CD8-positive, alpha-beta memory T cell (primary cell): ENCODE measurements around the gene FIGLA. TPM values are rescaled to one million over a fixed set of nuclear protein-coding genes. Genes with fewer than 3 reads are reported as not detected.
A peak's percentile ranks its signal among the peaks of the same experiment; 100 is the strongest.

Experiments used
- CTCF ChIA-PET: fragments of 350-600 bp; sonication (Branson Sonifier 250); formaldehyde crosslinking; loops from one replicate; lab custom pipeline; 2021; ENCODE audit warnings: antibody characterized with exemption; lab: Charles Lee
- POLR2A ChIA-PET: fragments of 350-600 bp; sonication (Branson Sonifier 250); formaldehyde crosslinking; loops from one replicate; lab custom pipeline; 2021; ENCODE audit warnings: antibody characterized with exemption; lab: Charles Lee
- DNase-seq, 5 donors: peaks; one replicate each; pipeline versions ENCODE4 v3.0.0 to v3.0.0-alpha.2; 2020 to 2022; ENCODE audit warnings: mixed read lengths in 1 of 5
- H3K27ac ChIP-seq: one replicate; pipeline ENCODE4 v1.7.0; 2013; ENCODE audit warnings: low read depth, mild to moderate bottlenecking, low read length, moderate library complexity
- H3K27me3 ChIP-seq: 2 replicates; pipeline ENCODE4 v1.7.0; 2013; ENCODE audit warnings: low read length, mild to moderate bottlenecking; ENCODE audit not compliant: insufficient read depth, poor library complexity, severe bottlenecking
- H3K36me3 ChIP-seq: 2 replicates; pipeline ENCODE4 v1.7.0; 2013; ENCODE audit warnings: mild to moderate bottlenecking, low read length, moderate library complexity; ENCODE audit not compliant: insufficient read depth
- H3K4me1 ChIP-seq: 2 replicates; pipeline ENCODE4 v1.7.0; 2013; ENCODE audit warnings: mild to moderate bottlenecking, low read length, moderate library complexity; ENCODE audit not compliant: insufficient read depth
- H3K4me3 ChIP-seq: 2 replicates; pipeline ENCODE4 v1.7.0; 2013; ENCODE audit warnings: mild to moderate bottlenecking, low read length
- H3K9me3 ChIP-seq: 2 replicates; pipeline ENCODE4 v1.7.0; 2013; ENCODE audit warnings: mild to moderate bottlenecking, low read length
- H3K27ac Mint-ChIP-seq, 8 donors: one replicate each; pipeline ENCODE4 v1.8.0; 2020 to 2021; ENCODE audit warnings: mixed read lengths in 8 of 8, mild to moderate bottlenecking in 6 of 8, inconsistent platforms in 3 of 8, moderate library complexity in 3 of 8
- H3K27me3 Mint-ChIP-seq, 2 donors: one replicate each; pipeline ENCODE4 v1.8.0; 2020 to 2021; ENCODE audit warnings: mixed read lengths in 2 of 2, mild to moderate bottlenecking in 1 of 2, moderate library complexity in 1 of 2
- H3K36me3 Mint-ChIP-seq, 3 donors: one replicate each; pipeline ENCODE4 v1.8.0; 2020 to 2021; ENCODE audit warnings: mixed read lengths in 3 of 3, inconsistent platforms in 1 of 3, mild to moderate bottlenecking in 1 of 3
- H3K4me1 Mint-ChIP-seq, 3 donors: one replicate each; pipeline ENCODE4 v1.8.0; 2020 to 2021; ENCODE audit warnings: mixed read lengths in 3 of 3, inconsistent platforms in 1 of 3, mild to moderate bottlenecking in 1 of 3
- H3K4me3 Mint-ChIP-seq, 7 donors: one replicate each; pipeline ENCODE4 v1.8.0; 2020 to 2021; ENCODE audit warnings: mixed read lengths in 7 of 7, mild to moderate bottlenecking in 6 of 7, moderate library complexity in 4 of 7, inconsistent platforms in 2 of 7
- H3K9me3 Mint-ChIP-seq, 5 donors: one replicate each; pipeline ENCODE4 v1.8.0; 2020 to 2022; ENCODE audit warnings: mixed read lengths in 5 of 5, mild to moderate bottlenecking in 3 of 5, moderate library complexity in 2 of 5, inconsistent platforms in 1 of 5
- polyA plus RNA-seq: library from polyadenylated mRNA; unstranded; fragments of 300-500 nt; fragmentation: Illumina TruSeq; gene quantifications from one replicate; pipeline ENCODE4 v1.2.3, GENCODE V29; 2021
- total RNA-seq, 2 experiments: library from RNA; stranded (reverse); gene quantifications; one replicate each; pipeline ENCODE4 v1.2.3, GENCODE V29; 2021

FIGLA gene
- total and polyA plus RNA-seq, 3 experiments from 2014 or later, result not detected

- peaks cover 2 to 22% of the 10 kb centered on the region in 2 donors for H3K27me3 Mint-ChIP-seq
- H3K4me1 ChIP-seq, result peaks cover 7% of the 10 kb centered on the region
- no peaks in the 10 kb centered on the region for H3K36me3 Mint-ChIP-seq
- H3K27ac Mint-ChIP-seq, result no peak within 1 kb of the TSS
- no peak within 1 kb of the TSS for H3K4me3 ChIP-seq
- DNase-seq, result no peak
- H3K27me3 ChIP-seq, result no peaks in the 10 kb centered on the region
- no peak within 1 kb of the TSS for H3K27ac ChIP-seq
- H3K9me3 ChIP-seq, result no peaks in the 10 kb centered on the region
- ChIA-PET CTCF (no interaction called here), POLR2A (no interaction called here)
- H3K4me1 Mint-ChIP-seq, result peaks cover 3 to 9% (median 8%) of the 10 kb centered on the region in 3 donors
- H3K9me3 Mint-ChIP-seq, result no peaks in the 10 kb centered on the region
- no peaks in the 10 kb centered on the region for H3K36me3 ChIP-seq
- H3K4me3 Mint-ChIP-seq, result no peak within 1 kb of the TSS
These were observed 30.1 kb upstream of the FIGLA start, which contains the start of gene CLEC4F for GRCh38 chr2:70820499-70820898. TSS of gene CLEC4F (minus strand) at chr2:70820599. CDS start at chr2:70820523, 76 bp downstream.

DNA sequence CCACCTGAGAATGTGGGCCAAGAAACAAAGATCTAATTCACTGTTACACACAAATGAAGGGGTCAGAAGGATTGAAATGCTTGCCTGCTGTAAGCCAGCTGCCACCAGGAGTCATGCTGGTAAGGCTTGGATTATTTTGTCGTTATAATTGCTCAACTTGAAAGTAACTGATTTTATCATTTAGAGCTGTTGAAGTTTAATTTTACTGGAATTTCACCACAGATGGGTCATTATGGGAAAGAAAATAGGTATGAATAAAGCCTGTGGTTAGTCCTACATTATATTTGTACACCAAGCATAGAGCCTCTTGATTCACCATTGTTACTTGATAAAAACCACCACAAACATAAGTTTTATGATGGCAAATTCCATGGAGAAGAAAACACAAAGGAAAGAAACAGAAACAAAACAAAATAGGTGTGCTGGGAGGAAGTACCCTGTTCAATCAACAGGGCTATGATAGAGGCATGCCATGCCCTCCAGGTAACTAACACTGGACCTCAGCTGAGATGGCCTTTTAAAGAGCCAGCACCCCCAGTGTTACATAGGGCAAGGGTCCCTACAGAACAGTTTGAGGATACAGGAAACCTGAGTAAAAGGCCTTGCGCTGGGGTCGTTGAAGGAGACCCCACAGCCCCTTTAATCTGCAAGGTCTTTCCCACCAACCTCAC lies 27.0 kb upstream of the FIGLA start:
- H3K4me1 ChIP-seq, result peaks cover 3% of the 10 kb centered on the region
- no peak for DNase-seq
- no peak overlapping the region for H3K27ac ChIP-seq
- peaks cover 0 to under 1% (median under 1%) of the 10 kb centered on the region in 3 donors for H3K4me1 Mint-ChIP-seq
- no peaks in the 10 kb centered on the region for H3K36me3 Mint-ChIP-seq
- no peak overlapping the region for H3K4me3 Mint-ChIP-seq
- ChIA-PET CTCF (no interaction called here), POLR2A (no interaction called here)
- no peak overlapping the region for H3K4me3 ChIP-seq
- peaks cover 3 to 29% of the 10 kb centered on the region in 2 donors for H3K27me3 Mint-ChIP-seq
- no peak overlapping the region for H3K27ac Mint-ChIP-seq
- H3K9me3 Mint-ChIP-seq, result no peaks in the 10 kb centered on the region
- no peaks in the 10 kb centered on the region for H3K9me3 ChIP-seq
- H3K27me3 ChIP-seq, result no peaks in the 10 kb centered on the region
- H3K36me3 ChIP-seq, result no peaks in the 10 kb centered on the region

GRCh38 chr2:70816726-70817125 lies 26.3 kb upstream of the FIGLA start:
- Histone ChIP-seq H3K4me3 (no peak overlapping the region), H3K27me3 (no peaks in the 10 kb centered on the region), H3K9me3 (no peaks in the 10 kb centered on the region), H3K27ac (no peak overlapping the region), H3K36me3 (no peaks in the 10 kb centered on the region), H3K4me1 (no peaks in the 10 kb centered on the region)
- no peaks in the 10 kb centered on the region for H3K9me3 Mint-ChIP-seq
- POLR2A ChIA-PET, result no interaction called here
- no peak overlapping the region for H3K4me3 Mint-ChIP-seq
- H3K36me3 Mint-ChIP-seq, result no peaks in the 10 kb centered on the region
- peaks cover 3 to 29% of the 10 kb centered on the region in 2 donors for H3K27me3 Mint-ChIP-seq
- peak overlapping the region in 2 of 8 donors; percentile 26 to 51 for H3K27ac Mint-ChIP-seq
- CTCF ChIA-PET, result no interaction called here
- no peaks in the 10 kb centered on the region for H3K4me1 Mint-ChIP-seq
- no peak for DNase-seq

DNA sequence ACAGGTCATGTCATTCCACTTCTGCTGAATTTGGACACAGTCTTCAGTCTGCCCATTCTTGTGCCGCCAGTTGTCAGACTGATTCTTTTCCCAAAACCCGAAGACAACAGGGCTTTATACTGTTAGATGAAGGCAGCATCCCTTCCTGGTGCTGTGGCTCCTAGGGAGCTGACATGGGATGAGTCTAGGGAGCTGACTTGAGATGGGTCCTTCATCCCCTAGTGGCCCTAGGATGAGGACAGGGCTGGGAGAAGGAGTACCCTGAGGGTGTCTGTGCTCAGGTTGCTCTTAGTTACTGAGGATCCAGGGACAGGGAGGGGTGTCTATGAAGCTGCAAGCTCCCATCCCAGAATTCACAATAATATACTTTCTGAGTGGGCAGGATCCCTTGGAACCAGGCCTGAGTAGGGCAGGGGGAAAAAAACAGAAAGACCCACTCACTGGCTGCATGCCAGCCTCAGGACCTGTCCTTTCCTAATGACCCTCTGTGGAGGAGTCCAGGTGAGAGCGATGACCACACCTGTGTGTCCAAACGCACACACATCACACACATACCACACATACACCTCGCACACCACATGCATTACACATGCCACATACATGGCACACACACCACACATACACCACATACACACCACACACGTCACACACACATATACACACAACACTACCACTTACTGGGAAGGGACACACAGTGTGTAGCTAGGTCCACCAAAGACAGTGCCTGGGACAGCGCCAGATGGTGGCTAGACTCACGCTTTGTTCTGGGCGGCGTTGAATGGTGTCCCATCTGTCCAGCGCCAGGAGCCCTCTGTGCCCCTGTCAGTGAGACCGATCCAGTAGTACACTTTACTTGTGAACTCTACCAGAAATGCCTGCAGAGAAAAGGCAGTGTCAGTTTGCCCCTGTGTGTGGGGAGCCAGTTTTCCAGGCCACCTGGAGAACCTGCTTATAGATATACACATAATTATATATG lies 18.8 kb upstream of the FIGLA start:
- Histone ChIP-seq H3K27me3 (no peaks in the 10 kb centered on the region), H3K27ac (no peak overlapping the region), H3K9me3 (no peaks in the 10 kb centered on the region), H3K4me3 (no peak overlapping the region), H3K36me3 (no peaks in the 10 kb centered on the region), H3K4me1 (no peaks in the 10 kb centered on the region)
- DNase-seq, result no peak
- Mint-ChIP-seq H3K36me3 (no peaks in the 10 kb centered on the region), H3K9me3 (peaks cover 0 to 3% (median 0%) of the 10 kb centered on the region in 5 donors), H3K4me3 (no peak overlapping the region), H3K4me1 (no peaks in the 10 kb centered on the region), H3K27ac (no peak overlapping the region), H3K27me3 (peaks cover 6 to 7% of the 10 kb centered on the region in 2 donors)
- CTCF ChIA-PET, result no interaction called here
- POLR2A ChIA-PET, result no interaction called here

- no peaks in the 10 kb centered on the region for H3K36me3 ChIP-seq
- Mint-ChIP-seq H3K27me3 (peaks cover 3 to 7% of the 10 kb centered on the region in 2 donors), H3K9me3 (peaks cover 0 to 3% (median 0%) of the 10 kb centered on the region in 5 donors), H3K4me1 (no peaks in the 10 kb centered on the region), H3K36me3 (no peaks in the 10 kb centered on the region), H3K4me3 (no peak overlapping the region), H3K27ac (no peak overlapping the region)
- ChIA-PET CTCF (interaction anchor here (0.9 kb wide), 1 partner anchor 506 kb away, joined by 3 read pairs; the partner anchor contains the start of gene FAM136A), POLR2A (no interaction called here)
- no peaks in the 10 kb centered on the region for H3K4me1 ChIP-seq
- no peaks in the 10 kb centered on the region for H3K9me3 ChIP-seq
- no peak overlapping the region for H3K27ac ChIP-seq
- H3K4me3 ChIP-seq, result no peak overlapping the region
- no peaks in the 10 kb centered on the region for H3K27me3 ChIP-seq
- no peak for DNase-seq
These were observed 17.3 kb upstream of the FIGLA start for GRCh38 chr2:70807828-70808118.

DNA sequence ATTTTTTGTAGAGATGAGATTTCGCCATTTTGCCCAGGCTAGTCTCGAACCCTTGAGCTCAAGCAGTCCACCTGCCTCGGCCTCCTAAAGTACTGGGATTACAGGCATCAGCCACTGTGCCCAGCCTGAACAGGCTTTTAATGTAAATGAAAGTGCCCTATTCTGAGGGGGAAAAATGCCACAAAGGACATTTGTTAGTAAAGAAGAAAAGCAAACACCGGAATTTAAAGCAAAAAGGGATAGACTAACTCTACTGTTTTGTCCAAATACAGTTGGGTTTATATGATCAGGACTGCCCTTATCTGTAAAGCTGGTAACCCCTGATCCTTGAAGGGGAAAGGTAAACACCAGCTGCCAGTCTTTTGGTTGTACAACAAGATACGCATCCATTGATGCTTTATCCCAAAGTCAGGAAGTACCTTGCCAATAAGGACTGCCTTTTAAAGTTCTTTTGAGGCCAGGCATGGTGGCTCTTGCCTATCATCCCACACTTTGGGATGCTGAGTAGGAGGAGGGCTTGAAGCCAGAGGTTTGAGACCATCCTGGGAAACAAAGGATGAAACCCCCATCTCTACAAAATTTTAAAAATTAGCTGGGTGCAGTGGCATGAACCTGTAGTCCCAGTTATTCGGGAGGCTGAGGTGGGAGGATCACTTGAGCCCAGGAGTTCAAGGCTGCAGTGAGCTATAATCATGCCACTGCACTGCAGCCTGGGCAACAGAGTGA lies 16.8 kb upstream of the FIGLA start:
- H3K9me3 ChIP-seq, result no peaks in the 10 kb centered on the region
- no peak overlapping the region for H3K27ac ChIP-seq
- Mint-ChIP-seq H3K27ac (no peak overlapping the region), H3K36me3 (no peaks in the 10 kb centered on the region), H3K4me1 (no peaks in the 10 kb centered on the region), H3K27me3 (peaks cover 3 to 7% of the 10 kb centered on the region in 2 donors), H3K9me3 (peaks cover 0 to 3% (median 0%) of the 10 kb centered on the region in 5 donors), H3K4me3 (no peak overlapping the region)
- ChIA-PET CTCF (no interaction called here), POLR2A (no interaction called here)
- no peaks in the 10 kb centered on the region for H3K27me3 ChIP-seq
- H3K4me3 ChIP-seq, result no peak overlapping the region
- no peaks in the 10 kb centered on the region for H3K4me1 ChIP-seq
- no peak for DNase-seq
- H3K36me3 ChIP-seq, result no peaks in the 10 kb centered on the region

DNA sequence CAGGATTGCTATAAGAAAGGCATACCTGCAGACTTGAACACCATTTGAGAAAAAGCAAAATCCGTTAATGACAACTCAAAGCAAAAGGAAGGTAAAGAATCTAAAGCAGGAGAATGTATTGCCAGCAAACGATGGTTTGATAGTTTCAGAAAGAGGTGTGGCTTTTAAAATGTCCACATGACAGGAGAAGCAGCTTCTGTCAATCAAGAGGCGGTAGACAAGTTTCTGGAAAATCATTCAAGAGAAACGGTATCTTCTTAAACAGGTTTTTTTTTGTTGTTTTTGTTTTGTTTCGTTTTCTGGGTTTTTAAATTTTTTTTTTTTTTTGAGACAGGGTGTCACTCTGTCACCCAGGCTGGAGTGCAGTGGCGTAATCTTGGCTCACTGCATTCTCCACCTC lies 16.2 kb upstream of the FIGLA start:
- Histone ChIP-seq H3K27ac (no peak overlapping the region), H3K36me3 (no peaks in the 10 kb centered on the region), H3K4me3 (no peak overlapping the region), H3K9me3 (no peaks in the 10 kb centered on the region), H3K27me3 (no peaks in the 10 kb centered on the region), H3K4me1 (no peaks in the 10 kb centered on the region)
- ChIA-PET POLR2A (no interaction called here), CTCF (no interaction called here)
- Mint-ChIP-seq H3K9me3 (peaks cover 0 to 3% (median 0%) of the 10 kb centered on the region in 5 donors), H3K36me3 (no peaks in the 10 kb centered on the region), H3K4me3 (no peak overlapping the region), H3K4me1 (no peaks in the 10 kb centered on the region), H3K27me3 (peaks cover 3 to 7% of the 10 kb centered on the region in 2 donors), H3K27ac (no peak overlapping the region)
- no peak for DNase-seq
